ENCODE measurements around the gene RPL6. TPM values are rescaled to one million over a fixed set of nuclear protein-coding genes. Genes with fewer than 3 reads are reported as not detected.

Gene RPL6
- total RNA-seq, 4 donors from 2014 or later: 1,161 to 1,752 (median 1,687) TPM

DNA sequence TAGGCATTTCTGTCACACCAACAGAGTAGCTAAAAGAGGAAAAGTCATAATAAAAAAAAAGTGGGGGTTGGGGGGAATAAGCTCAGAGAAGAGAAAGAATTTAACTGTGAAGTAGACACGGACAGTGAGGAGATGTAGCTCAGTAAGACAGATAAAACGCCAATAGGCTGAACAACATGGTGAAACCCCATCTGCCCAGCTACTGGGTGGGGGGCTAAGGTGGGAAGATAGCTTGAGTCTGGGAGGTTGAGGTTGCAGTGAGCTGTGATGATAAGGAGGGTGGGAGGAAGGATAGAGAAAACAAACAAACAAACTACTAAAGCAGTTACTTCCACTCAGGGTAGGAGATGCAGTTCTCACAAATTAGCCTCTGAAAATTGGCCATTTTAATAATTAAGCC is 52.2 kb downstream of the RPL6 start:
- no peak for DNase-seq (ENCODE audit: low spot score in 2 of 2)
- WGBS: 69% methylated on average over 2 of the region's 2 CpGs
- TF ChIP-seq EP300 (IDR thresholded peaks at IDR 0.05): no peak
- no peak for TF ChIP-seq POLR2A (IDR thresholded peaks at IDR 0.05)

More for the DNA sequence above, 52.2 kb downstream of the RPL6 start:
- H3K27me3 ChIP-seq: no peaks in the 10 kb centered on the region
- H3K4me1 ChIP-seq: peaks cover 10% of the 10 kb centered on the region
- H3K9me3 ChIP-seq: no peaks in the 10 kb centered on the region
- H3K4me3 ChIP-seq: no peak overlapping the region
- no peaks in the 10 kb centered on the region for H3K36me3 ChIP-seq
- no peak overlapping the region for H3K27ac ChIP-seq

Other genes starting within 250 kb of the RPL6 start
- gene HECTD4, start 27.2 kb downstream of the RPL6 start, total RNA-seq: 100 to 1,000 TPM in 1 of 4 donors, 10 to 100 TPM in 3; 53.7 to 168 (median 62.9) TPM
- gene PTPN11, start 9.3 kb upstream of the RPL6 start, total RNA-seq: 10 to 100 TPM; 56.6 to 70.7 (median 65.3) TPM

Measured in suprapubic skin (tissue), 4 donors.